Measurements from ENCODE around the gene ITPR2.

Gene ITPR2

DNA sequence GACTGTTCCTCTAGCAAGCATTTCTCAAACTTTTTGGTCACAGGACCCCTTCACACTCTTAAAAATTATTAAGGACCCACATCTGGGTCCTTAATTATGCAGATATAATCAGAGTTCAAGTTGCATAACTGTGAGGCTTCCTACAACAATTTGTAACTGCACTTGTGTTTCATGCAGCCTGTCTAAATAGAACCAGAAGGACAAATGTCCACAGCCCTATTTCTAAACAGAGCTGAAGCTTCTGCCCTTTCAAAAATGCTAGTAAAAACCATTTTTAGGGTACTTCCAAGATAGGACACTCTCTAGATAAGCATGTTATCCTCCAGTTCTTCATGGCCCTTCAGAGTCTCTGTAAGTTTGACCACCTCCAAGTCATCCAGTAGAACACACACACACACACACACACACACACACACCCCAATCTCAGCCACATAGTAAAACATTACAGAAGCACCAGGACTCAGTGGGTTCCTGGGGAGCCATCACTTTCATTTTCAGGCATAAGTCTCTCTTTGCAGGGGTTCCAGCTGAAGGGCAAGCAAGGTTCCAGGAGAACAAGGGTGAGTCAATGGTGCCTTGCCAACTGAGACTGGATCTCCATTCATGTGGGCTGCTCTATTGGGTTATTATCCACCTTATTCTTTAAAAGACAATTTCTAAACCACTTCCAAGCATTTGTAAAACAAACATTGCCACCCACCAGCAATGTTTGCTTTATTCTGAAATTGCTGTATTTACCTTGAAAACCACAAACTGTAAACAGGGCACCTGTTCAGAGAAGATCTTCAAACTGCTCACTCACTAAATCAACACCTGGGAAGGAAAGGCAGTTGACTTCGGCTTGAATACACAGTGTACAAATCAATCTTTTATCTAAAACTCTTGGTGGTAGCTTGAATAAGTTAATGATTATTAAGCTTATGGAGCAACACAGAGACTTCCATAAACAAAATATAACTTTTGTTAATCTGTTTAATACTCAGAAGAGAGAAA lies 64.1 kb downstream of the ITPR2 start:
- Mint-ChIP-seq H3K4me3 (no peak overlapping the region), H3K27ac (no peak overlapping the region)
- DNase-seq, result no peak

DNA sequence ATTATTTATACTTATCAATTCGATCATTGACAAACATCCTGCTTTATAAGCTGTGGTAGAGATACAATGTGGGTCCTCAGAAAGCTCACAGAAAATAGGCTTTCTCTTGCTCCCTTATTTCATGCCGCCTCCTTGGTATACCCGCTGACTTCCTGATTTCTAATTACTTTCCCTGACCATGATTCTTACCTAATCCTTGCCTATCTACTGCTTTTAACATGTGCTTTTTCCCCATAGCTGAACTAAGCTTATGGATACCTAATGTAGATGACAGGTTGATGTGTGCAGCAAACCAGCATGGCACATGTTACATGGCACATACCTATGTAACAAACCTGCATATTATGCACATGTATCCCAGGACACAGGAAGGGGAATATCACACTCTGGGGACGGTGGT lies 65.1 kb downstream of the ITPR2 start:
- TF ChIP-seq, protein P1, sequence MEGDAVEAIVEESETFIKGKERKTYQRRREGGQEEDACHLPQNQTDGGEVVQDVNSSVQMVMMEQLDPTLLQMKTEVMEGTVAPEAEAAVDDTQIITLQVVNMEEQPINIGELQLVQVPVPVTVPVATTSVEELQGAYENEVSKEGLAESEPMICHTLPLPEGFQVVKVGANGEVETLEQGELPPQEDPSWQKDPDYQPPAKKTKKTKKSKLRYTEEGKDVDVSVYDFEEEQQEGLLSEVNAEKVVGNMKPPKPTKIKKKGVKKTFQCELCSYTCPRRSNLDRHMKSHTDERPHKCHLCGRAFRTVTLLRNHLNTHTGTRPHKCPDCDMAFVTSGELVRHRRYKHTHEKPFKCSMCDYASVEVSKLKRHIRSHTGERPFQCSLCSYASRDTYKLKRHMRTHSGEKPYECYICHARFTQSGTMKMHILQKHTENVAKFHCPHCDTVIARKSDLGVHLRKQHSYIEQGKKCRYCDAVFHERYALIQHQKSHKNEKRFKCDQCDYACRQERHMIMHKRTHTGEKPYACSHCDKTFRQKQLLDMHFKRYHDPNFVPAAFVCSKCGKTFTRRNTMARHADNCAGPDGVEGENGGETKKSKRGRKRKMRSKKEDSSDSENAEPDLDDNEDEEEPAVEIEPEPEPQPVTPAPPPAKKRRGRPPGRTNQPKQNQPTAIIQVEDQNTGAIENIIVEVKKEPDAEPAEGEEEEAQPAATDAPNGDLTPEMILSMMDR (IDR thresholded peaks at IDR 0.05), result no peak
- Mint-ChIP-seq H3K9me3 (peaks cover 8% of the 10 kb centered on the region), H3K36me3 (ENCODE audit: low read depth) (no peaks in the 10 kb centered on the region), H3K4me1 (no peaks in the 10 kb centered on the region), H3K27me3 (ENCODE audit: low read depth, poor library complexity) (no peaks in the 10 kb centered on the region), H3K4me3 (no peak overlapping the region), H3K27ac (no peak overlapping the region)
- DNase-seq, result no peak

More for the DNA sequence above, 64.1 kb downstream of the ITPR2 start:
- Mint-ChIP-seq H3K36me3 (ENCODE audit: low read depth) (no peaks in the 10 kb centered on the region), H3K27me3 (ENCODE audit: low read depth, poor library complexity) (no peaks in the 10 kb centered on the region), H3K4me1 (no peaks in the 10 kb centered on the region), H3K9me3 (peaks cover 3% of the 10 kb centered on the region)
- TF ChIP-seq, protein P1 (IDR thresholded peaks at IDR 0.05), result no peak

DNA sequence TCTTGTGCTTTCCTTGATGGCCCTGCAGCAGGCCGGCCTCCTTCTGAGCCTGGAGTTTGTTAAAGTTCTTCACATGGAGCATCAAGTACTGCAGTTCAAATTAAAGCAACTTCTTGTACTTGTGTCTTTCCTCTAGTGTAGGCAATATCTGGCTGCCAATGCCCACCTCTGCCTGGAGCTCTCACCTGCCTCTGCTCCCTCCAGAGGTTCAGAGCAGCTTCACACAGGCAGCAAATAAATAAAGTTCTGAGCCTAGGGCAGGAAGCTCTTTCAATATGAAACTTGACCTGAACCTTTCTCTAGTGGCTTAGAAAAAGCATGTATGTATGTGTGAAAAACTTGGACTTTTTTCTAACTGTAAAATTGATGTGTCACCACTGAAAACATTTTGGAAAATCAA lies 65.9 kb downstream of the ITPR2 start:
- Mint-ChIP-seq H3K9me3 (peaks cover 11% of the 10 kb centered on the region), H3K4me1 (no peaks in the 10 kb centered on the region), H3K36me3 (ENCODE audit: low read depth) (peaks cover 2% of the 10 kb centered on the region), H3K27ac (peak overlapping the region; percentile 39), H3K4me3 (no peak overlapping the region), H3K27me3 (ENCODE audit: low read depth, poor library complexity) (no peaks in the 10 kb centered on the region)
- TF ChIP-seq, protein P1 (IDR thresholded peaks at IDR 0.05), result no peak
- no peak for DNase-seq

DNA sequence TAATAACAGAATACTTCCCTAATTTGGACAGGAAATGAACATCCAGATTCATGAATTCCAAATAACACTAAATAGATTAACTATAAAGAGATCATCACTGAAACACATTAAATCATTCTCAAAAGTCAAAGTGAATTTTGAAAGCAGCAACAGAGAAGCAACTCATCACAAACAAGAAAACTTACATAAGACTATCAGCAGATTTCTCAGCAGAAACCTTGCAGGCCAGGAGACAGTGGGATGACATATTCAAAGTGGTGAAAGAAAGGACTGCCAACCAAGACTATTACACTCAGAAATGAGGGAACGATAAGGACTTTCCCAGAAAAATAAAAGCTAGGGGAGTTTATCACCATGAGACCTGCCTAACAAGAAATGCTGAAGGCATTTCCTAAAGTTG lies 70.8 kb downstream of the ITPR2 start:
- peaks cover 57% of the 10 kb centered on the region for H3K9me3 Mint-ChIP-seq
- peaks cover 14% of the 10 kb centered on the region for H3K36me3 Mint-ChIP-seq (ENCODE audit: low read depth)
- no peaks in the 10 kb centered on the region for H3K27me3 Mint-ChIP-seq (ENCODE audit: low read depth, poor library complexity)
- DNase-seq, result no peak
- no peak overlapping the region for H3K4me3 Mint-ChIP-seq
- H3K4me1 Mint-ChIP-seq, result no peaks in the 10 kb centered on the region
- TF ChIP-seq, protein P1 (IDR thresholded peaks at IDR 0.05), result no peak
- no peak overlapping the region for H3K27ac Mint-ChIP-seq

DNA sequence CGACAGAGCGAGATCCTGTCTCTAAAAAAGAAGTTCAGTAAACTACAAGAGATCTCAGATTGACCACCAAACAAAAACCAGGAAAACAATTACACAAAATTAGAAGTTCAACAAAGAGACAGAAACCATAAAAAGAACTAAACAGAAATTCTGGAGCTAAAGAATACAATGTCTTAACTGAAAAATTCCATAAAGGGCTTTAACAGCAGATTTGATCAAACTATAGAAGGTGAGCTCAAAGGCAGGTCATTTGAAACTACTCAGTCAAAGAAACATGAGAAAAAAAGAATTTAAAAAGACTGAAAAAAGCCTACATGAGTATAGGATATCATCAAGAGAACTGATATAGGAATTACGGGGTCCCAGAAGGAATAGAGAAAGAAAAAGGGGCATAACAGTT lies 71.2 kb downstream of the ITPR2 start:
- H3K27me3 Mint-ChIP-seq (ENCODE audit: low read depth, poor library complexity), result no peaks in the 10 kb centered on the region
- no peak overlapping the region for H3K4me3 Mint-ChIP-seq
- TF ChIP-seq, protein P1 (IDR thresholded peaks at IDR 0.05), result no peak
- no peaks in the 10 kb centered on the region for H3K4me1 Mint-ChIP-seq
- no peak overlapping the region for H3K27ac Mint-ChIP-seq
- DNase-seq, result no peak
- peaks cover 14% of the 10 kb centered on the region for H3K36me3 Mint-ChIP-seq (ENCODE audit: low read depth)
- H3K9me3 Mint-ChIP-seq, result peaks cover 57% of the 10 kb centered on the region

Measured in nephron progenitor cell (in vitro differentiated cells).